Neural progenitor cell (in vitro differentiated cells): Measurements from ENCODE around the gene KIF3B. TPM values are rescaled to one million over a fixed set of nuclear protein-coding genes. Genes with fewer than 3 reads are reported as not detected.

Source experiments
- microRNA counts: library from miRNA; unstranded; fragments of <30 nt; microRNA quantifications from one replicate; lab custom pipeline; 2016
- total RNA-seq: library from RNA; depleted of rRNA; stranded (reverse); fragments of >200 nt; gene quantifications from 2 replicates; pipeline ENCODE4 v1.2.3, GENCODE V29; 2015; ENCODE audit warnings: low replicate concordance

KIF3B gene
- total RNA-seq, 1 donor from 2014 or later = 16.8 TPM

MicroRNAs within 50 kb of the gene (microRNA counts, 767-probe panel; counts per million panel counts)
- microRNA hsa-miR-1825 (lab: Ali Mortazavi, UCI) = 460 counts per million, percentile 90 among the panel's probes with 10 or more counts

Other genes with a start within 250 kb of the KIF3B start
- gene HCK, start 225.4 kb upstream of the KIF3B start, total RNA-seq = not detected in 2 replicates
- gene TM9SF4, start 167.9 kb upstream of the KIF3B start, total RNA-seq = 27.9 and 41.7 TPM in 2 replicates
- gene PLAGL2, start 69.9 kb upstream of the KIF3B start, total RNA-seq = 16.5 and 21.2 TPM in 2 replicates
- 22.3 and 23.5 TPM in 2 replicates for gene POFUT1, start 69.8 kb upstream of the KIF3B start, total RNA-seq
- gene ASXL1, start 80.7 kb downstream of the KIF3B start, total RNA-seq = 48.2 and 64.0 TPM in 2 replicates